HK-2 (cell line): ENCODE results near the gene ADIPOR1.
"Not testable (repeated sequence)": the region's sequence is repeated elsewhere in the genome, so short reads cannot be mapped to it uniquely, and the experiment has no call there.

Experiments used
- DNase-seq: peaks from one replicate; pipeline ENCODE4 v3.0.0-alpha.2; 2018; ENCODE audit not compliant: unreplicated experiment

The ADIPOR1 gene

GRCh38 chr1:202957733-202958543 lies at the start of gene ADIPOR1:
Gene ADIPOR1, minus strand, starts transcription at chr1:202958312. Its CDS starts 7,242 bp downstream, at chr1:202951070.
- peak; percentile 93 for DNase-seq

DNA sequence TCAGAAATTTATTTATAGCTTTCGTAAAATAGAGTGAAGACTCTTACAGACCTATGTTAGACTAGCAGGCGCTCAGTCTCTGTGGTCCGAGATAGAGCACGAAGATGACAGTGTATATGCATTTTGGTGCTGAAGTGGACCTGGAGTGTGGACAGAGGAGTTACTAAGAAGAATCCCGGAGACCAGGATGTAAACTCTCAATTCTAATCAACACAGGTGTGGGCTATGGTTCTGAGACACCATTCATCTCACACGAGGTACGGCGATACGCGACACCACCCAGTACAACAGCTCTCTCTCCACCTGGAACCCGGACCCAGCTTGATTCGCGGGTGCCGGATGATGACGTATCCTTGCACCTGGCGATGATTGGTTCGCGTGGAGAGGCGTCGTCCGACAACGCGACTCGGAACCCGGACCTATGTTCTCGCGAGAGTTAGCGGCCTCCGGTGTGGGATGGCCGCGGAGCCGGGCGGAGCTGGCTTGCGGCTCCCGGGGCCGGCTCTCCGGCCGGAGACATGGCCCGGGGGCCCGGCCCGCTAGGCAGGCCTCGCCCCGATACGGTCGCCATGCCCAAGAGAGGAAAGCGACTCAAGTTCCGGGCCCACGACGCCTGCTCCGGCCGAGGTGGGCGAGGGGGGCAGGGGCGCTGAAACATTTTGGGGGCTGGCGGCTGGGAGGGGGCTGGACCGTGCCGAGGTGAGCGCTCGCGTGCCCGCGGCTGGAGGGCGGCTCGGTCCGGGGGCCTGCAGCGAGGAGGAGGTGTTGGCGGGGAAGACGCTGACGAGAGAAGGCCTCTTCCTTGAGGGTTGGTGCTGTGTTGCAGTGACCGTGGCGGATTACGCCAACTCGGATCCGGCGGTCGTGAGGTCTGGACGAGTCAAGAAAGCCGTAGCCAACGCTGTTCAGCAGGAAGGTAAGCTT lies 49.1 kb upstream of the ADIPOR1 start, which contains the start of gene TMEM183A:
TSS of gene TMEM183A (plus strand) at position 427 of the 924 bp plus-strand sequence. CDS start at position 519, 92 bp downstream.
- DNase-seq, result peak; percentile 99

DNA sequence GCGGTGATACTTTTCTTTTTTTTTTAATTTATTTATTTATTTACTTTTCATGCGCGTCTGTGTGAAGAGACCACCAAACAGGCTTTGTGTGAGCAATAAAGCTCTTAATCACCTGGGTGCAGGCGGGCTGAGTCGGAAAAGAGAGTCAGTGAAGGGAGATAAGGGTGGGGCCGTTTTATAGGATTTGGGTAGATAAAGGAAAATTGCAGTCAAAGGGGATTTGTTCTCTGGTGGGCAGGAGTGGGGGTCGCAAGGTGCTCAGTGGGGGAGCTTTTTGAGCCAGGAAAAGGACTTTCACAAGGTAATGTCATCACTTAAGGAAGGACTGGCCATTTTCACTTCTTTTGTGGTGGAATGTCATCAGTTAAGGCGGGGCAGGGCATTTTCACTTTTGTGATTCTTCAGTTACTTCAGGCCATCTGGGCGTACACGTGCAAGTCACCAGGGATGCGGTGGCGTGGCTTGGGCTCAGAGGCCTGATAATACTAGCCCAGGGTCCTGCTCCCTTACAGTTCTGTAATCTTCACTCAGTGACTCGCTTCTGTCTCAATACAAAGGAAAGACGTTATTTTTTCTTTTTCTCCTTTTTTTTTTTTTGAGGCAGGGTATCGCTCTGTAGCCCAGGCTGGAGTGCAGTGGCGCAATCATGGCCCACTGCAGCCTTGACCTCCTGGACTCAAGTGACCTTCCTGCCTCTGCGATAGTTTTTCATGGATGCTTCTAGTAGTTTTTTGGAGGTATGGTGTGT lies 47.5 kb upstream of the ADIPOR1 start:
- not testable (repeated sequence) for DNase-seq

DNA sequence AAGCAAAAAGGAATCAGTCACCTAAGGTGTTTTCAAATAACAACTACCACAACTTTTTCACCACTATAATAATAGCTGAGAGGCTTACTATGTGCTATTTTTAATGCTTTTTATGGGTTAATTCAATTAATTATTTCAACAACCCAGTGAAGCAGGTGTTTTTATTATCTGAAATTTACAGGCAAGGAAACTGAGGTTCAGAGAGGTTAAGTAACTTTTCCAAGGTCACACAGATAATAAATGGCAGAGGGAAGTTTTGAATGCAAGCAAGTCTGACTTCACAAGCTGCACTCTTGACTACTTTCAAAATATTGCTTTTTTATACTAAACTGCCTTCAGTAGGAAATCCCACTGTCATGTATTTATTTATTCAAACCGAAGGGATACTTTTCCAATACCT lies 44.8 kb upstream of the ADIPOR1 start:
- DNase-seq, result no peak

DNA sequence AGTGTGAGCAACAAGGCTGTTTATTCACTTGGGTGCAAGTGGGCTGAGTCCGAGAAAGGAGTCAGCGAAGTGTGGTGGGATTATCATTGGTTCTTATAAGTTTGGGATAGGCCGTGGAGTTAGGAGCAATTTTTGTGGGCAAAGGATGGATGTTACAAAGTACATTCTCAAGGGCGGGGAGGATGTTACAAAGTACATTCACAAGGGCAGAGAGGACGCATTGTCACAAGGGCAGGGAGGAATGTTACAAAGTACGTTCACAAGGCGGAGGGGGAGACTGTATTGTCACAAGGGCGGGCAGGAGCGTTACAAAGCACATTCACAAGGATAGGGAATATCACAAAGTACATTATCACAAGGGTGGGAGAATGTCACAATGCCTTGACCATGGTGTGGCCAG lies 43.9 kb upstream of the ADIPOR1 start:
- DNase-seq, result no peak

DNA sequence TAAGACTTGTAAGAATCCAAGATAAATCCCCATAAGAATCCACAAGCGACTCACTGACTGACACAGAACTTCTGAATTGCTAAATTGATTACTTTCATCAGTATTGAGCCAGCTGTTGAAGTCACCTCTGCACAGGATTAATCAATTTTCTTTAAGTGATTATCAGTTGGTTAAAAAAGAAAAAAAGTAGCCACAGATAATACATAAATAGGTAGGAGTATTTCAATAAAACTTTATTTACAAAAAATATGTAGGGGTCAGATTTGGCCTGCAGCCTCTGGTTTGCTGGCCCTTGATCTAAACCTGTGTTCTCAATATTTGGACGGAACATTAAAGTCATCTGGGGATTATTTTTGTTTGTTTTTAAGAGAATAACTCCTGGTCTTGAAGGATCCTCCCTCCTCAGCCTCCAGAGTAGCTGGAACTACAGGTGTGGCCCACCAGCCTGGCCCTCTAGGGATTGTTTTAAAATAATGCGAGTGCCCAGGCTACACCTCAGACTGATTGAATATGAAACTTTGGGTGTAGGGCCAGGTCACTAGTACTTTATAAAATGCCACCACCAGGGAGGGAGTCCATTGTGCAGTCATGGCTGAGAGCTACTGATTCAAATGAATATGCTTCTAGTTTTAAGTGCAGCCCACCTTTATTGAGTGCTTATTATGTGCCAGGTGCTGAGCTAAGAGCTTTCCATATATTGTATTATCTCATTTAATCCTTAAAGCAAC lies 42.3 kb upstream of the ADIPOR1 start:
- no peak for DNase-seq

GRCh38 chr1:202998836-202999750 lies 41.0 kb upstream of the ADIPOR1 start:
- peak; percentile 37 for DNase-seq

GRCh38 chr1:202994756-202995155 lies 36.6 kb upstream of the ADIPOR1 start:
- no peak for DNase-seq

- DNase-seq, result no peak
These were observed 33.0 kb upstream of the ADIPOR1 start for GRCh38 chr1:202991112-202991511.

GRCh38 chr1:202989879-202990278 lies 31.8 kb upstream of the ADIPOR1 start:
- DNase-seq, result no peak

DNA sequence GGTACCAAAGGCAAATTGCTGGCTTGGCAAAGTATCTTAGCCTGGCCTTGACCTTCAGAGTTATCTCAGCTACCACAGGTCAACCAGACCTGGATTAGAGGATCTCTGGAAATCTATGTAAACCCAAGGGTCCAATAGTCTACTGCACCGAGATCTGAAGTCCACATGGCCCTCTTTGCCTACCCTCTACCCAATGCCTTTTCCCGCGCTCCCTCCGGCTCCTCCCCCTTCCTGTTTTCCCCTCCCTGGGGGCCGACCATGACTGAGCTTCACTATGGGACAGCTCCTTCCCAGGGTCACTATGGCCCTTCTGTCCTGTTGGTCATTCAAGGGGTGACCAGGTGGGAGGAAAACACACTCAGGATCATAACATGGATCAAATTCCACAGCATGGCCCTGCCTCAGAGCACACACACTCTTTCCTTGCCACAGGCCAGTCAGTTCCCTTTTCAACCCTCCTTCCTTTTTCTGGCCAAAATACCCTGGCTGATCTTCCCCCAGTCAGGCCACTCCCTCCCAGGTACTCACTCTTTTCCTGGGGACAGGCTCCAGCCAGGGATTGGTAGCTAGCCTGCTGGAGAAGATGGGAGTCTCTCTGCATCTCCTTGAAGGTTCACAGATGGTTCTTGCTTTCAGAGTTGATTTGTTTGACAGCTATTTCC lies 29.9 kb upstream of the ADIPOR1 start:
- DNase-seq, result no peak

GRCh38 chr1:202987255-202987654 lies 29.1 kb upstream of the ADIPOR1 start:
- DNase-seq, result no peak

DNA sequence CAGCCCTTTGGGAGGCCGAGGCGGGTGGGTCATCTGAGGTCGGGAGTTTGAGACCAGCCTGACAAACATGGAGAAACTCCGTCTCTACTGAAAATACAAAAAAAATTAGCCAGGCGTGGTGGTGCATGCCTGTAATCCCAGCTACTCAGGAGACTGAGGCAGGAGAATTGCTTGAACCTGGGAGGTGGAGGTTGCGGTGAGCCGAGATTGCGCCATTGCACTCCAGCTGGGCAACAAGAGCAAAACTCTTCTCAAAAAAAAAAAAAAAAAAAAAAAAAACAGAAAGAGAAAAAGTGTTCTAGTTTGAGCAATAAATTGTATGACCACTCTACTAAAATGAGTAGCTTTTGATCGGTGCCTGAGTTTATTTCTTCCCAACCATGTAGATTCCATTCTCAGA lies 28.0 kb upstream of the ADIPOR1 start:
- DNase-seq, result not testable (repeated sequence)

- DNase-seq, result no peak
These were observed 24.8 kb upstream of the ADIPOR1 start for GRCh38 chr1:202982715-202983430.

DNA sequence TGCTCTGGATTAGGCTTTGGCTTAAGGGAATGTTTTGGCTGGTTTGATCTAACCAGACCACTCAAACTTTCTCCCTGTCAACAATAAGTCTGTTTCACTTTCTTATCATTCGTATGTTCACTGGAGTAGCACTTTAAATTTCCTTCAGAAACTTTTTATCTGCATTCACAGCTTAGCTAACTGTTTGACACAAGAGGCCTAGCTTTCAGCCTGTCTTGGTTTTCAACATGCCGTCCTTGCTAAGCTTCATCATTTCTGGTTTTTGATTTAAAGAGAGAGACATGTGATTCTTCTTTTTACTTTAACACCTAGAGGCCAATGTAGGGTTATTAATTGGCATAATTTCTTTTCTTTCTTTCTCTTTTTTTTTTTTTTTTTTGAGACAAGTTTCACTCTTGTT lies 23.8 kb upstream of the ADIPOR1 start:
- no peak for DNase-seq

GRCh38 chr1:202979459-202979858 lies 21.3 kb upstream of the ADIPOR1 start:
- no peak for DNase-seq

GRCh38 chr1:202976633-202977032 lies 18.5 kb upstream of the ADIPOR1 start:
- no peak for DNase-seq

DNA sequence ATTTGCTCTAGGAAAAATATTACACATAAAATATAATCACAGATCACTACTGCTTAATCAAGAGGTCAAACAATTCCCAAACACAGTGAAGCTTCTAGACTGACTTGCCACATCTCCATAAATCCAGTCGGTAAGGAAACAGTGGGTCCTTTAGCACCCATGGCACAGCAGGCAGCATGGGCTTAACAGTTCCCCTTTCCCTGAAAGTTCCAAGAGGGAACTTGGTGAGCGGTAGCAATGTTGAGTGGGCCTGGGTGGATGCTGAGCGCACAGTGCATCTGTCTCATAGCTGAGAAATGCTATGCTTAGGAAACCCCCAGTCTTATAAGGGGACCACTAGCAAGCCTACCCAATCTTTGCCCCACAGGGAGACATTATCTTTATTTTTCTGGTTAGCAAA lies 16.7 kb upstream of the ADIPOR1 start:
- no peak for DNase-seq

- DNase-seq, result no peak
These were observed 13.9 kb upstream of the ADIPOR1 start for GRCh38 chr1:202972046-202972445.
